Measurements from ENCODE around the gene MAP2K5.

MAP2K5 gene

DNA sequence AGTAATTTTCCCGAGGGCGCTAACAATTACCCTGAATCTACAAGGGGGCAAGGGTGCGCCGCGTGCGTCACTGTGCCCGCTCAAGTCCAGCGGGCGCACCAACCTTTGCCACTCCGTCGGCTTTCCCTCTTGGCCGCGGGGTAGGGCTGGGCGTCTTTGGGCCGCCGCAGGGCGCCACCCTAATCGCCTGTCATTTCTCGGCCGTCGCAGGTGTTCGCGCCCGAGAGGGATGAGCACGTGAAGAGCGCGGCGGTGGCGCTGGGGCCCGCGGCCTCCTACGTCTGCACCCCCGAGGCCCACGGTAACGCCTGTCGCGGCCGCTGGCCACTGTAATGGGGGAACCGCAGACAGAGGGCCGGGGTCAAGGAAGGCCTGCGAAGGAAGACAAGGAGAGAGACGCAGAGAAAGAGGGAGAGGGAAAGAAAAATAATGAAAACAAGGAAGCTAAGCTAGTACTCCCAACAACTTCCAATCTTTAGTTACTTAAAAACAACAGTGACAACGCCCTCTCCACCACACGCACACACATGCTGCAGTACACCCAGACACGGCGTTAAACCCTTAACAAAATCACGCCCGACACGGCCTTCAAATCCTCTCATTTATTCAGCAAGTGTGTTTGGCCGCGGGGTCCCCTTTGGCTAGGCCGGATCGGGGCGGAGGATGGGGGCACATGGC is 286.6 kb downstream of the MAP2K5 start:
- DNase-seq, result no peak

DNA sequence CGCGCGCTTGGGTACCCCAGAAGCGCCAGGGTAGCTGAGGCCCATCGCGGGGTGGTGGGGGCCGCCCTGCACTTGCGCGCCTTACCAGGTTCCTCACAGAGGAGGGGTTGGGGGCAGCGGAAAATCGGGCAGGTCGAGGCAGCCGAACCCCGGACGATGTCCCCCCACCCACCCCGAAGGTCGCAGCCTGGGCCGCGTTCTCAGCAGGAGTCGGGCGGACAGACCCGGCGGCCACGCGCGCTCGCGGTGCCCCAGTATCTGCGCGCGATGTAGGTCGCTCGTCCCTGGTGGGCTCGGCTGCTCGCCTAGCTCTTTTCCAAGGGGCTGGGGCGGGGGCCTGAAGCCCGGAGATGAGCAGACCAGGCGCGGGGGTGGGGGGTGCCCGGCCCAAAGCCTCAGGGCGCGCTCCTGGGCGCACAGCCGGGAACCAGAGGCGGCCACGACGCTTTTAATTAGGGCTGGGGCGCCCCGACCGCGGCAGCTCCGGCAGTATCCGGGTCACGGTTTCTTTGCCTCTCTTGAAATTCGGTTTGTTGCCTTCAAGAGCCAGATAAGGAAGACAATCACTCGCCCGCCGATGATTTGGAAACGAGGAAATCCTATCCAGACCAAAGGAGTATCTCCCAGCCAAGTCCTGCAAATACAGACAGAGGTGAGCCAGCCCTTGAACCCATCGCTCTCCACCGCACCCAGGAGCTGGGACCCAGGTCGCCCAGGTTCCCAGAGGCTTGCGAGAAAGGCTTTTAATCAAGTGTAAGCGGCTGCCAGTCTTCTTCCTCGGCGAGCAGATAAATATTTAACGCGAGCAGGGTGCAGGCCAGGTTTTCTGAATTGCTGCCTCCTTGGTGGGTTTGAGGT is 287.4 kb downstream of the MAP2K5 start:
- no peak for DNase-seq

- DNase-seq, result no peak
Observed at GRCh38 chr15:67831363-67831762, 288.9 kb downstream of the MAP2K5 start.

DNA sequence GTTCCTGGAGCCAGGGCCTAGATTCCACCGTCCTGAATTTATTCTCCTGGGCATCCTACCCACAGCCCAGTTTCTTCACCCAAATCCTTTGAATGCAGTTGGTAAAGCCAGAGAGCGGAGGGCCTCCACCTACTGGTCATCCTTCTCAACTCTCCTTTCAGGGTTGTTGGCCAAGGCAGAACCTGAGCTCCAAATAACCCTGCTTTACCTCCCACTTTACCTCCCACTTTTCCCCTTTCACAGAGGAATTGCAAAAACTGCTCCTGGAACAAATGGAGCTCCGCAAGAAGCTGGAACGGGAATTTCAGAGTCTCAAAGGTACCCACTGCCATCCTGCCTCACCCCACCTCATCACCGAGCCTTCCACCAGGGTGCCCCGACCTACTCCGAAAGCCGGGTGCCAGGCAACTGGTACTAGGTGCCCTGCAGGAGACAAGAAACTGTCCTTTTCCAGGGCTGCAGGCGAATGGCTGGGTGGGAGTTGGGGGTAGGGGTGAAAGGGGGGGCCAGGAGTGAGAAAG is 289.6 kb downstream of the MAP2K5 start:
- no peak for DNase-seq

- no peak for DNase-seq
Observed at GRCh38 chr15:67832897-67833709, 290.6 kb downstream of the MAP2K5 start.

DNA sequence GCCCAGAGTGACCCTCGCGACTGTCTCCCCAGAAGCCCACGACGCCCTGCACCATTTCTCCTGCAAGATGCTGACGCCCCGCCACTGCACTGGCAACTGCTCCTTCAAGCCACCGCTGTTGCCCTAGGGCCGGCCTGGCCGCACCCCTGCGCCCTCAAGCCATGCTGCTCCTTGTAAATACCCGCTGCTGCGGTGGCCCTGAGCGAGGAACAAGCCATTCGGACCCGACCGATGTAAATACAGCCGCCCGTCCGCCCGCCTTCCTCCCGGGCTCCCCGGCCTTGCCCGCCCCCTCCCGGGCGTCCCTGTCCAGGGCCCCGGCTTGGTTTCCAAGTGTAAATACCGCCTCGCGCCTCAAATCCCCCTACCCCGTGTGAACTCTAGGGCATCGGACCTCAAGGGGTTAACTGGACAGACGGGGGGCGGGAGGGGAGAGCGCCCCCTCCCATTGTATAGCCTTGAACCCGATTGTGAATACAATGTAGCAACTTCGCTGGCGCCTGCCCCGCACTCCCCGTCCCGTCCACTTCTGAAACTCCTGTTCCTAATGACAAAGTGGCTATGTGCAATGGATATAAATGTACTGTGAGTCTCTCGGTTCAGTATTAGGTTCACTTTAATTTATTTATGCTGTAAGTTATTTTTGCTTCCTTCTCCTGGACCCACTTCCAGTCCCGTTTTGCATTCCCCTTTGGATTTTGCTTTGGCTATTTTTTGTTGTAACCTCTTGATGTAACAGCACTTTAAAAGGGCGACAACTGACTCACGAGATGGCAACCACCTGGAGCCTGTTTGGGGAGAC is 291.4 kb downstream of the MAP2K5 start:
- DNase-seq, result no peak

DNA sequence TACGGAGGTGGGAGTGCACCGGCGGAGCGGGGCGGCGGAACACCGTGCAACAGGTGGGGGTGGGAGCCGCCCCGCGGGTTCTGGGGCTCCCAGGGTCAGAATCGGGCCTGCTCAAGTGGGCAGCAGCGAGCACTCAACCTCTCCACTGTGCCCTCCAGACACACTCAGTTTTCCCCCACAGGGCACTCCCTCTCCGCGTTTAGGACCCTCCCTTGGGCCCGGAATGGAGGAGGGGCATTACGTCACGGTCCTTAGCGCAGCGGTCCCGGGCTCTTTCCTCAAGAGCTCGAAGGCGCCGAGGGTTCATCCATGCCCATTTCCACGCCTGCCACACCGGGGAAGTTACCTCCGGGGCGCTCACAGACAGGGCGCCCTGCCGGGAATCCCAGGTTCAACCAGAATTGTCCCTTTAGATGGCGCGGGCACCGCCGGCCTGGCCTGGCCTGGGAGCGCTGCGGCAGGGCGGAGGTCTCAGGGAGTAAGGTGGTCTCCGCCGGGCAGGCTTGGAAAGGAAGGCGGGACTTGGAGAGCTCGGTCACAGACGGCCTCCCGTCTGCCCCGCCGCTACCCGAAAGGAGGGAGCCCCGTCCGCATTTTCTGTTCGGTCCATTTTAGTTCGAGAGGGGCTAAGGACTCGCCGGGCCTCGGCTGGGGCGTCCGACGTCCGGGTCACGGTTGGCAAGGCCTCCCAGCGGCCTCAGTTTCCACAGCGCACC is 292.2 kb downstream of the MAP2K5 start:
- no peak for DNase-seq

DNA sequence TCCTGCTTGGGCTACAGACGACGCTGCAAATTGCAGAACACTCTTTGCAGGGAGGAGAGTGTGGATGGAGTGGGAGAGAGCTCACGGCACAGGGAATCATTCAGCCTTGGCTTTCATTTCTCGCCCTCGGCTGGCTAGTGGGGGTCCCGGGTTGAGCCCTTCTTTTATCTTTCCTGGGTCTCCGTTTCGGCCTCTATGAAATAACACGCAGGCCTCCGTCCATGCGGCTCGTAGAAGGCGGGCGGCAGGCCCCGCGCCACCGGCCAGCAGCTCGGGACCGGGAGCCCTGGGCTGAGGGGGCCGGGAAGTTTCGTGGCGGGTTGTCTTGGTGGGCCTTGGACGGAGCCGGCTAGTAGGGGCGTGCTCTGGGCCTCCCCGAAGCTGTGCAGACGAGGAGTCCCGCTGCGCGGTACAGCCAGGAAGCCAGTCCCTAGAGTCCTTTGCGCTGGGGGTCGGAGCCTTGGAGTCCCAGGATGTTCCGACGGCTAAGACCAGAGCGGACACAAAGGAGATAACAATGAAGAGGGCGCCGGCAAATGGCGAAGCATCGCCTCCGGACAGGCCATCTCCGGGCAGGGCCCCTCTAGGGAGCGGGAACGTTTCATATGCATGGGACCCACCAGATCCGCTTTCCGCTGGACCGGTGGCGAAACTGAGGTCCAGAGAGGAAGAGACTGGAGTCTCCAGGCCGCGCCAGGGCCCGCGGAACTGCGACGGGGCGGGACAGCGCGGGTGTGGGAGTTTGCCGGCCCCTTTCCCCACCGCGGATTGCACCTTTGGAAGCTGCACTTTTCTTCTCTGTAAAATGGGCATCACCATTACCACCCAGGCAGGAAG is 293.0 kb downstream of the MAP2K5 start:
- DNase-seq, result no peak

GRCh38 chr15:67836134-67836455 is 293.6 kb downstream of the MAP2K5 start:
- no peak for DNase-seq

DNA sequence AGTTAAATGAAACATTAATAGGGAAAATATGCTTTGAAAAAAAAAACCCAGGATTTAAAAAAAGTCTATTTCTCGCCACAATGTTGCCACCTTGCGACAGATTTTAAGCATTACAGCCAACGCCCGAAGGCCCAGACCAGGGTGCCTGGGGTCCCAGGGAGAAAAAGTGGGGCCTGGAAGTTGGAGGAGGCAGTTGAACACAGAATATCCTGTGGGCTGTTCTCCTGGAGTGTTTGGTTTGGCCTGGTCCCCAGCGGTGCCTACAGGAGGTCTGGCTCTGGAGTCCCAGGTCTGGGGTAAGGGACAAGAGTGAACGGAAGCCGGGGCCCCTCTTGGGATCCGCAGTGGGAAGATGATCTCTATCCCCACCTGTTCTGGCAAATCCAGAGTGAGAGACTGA is 294.0 kb downstream of the MAP2K5 start:
- no peak for DNase-seq

- DNase-seq, result no peak
Observed at GRCh38 chr15:67836955-67837354, 294.5 kb downstream of the MAP2K5 start.

DNA sequence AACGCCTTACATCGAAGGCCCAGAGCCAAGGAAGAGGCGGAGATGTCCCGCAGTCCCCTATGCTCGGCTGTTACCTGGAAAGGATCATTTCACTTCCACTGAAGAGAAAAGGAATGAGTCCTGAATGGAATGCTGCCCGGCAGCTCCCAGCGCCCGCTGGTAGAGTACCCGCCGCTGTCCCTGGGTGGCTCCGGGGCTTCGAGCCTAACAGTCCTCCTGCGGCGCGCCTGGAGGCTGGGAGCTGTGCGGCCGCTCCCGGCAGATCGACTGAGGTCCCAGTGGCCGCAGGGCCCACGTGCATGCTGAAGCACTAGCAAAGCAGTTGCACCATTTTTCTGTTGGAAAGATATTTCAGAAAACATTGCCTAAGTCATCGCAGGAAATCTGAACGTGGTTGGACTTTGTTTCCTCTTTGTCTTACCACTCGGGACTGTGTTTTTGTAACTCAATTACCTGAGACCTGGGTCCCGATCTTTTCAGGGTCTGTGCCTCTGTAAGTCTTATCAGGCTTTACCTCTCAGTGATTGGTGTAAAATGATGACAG is 296.4 kb downstream of the MAP2K5 start:
- DNase-seq, result no peak

GRCh38 chr15:67839499-67839928 is 297.0 kb downstream of the MAP2K5 start:
- no peak for DNase-seq

DNA sequence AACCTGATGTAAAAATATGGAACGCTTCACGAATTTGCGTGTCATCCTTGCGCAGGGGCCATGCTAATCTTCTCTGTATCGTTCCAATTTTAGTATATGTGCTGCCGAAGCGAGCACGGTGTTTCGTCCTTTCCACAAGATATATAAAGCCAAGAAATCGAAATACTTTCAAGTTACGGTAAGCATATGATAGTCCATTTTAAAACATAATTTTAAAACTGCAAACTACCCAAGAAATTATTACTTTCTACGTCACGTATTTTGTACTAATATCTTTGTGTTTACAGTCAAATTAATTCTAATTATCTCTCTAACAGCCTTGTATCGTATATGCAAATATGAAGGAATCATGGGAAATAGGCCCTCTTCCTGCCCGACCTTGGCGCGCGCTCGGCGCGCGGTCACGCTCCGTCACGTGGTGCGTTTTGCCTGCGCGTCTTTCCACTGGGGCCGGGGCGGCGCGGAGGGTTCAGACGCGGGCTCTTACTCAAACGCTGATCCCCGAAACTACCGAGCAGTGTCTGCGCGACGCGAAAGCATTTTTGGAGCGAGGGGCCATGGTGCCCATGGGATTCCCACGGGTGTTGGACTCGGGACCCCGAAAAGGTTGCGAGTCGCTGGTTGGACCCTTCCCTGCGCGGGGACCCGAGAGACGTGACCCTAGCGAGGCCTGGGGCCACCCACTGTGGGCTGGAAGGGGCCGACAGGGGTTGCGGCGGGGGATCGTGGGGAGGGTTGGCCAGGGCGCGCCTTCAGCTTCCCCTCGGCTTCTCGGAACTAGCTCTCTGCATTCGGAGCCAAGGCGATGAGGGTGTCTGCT is 297.6 kb downstream of the MAP2K5 start, which contains the start of gene RNU6-1:
TSS of gene RNU6-1 (minus strand) at position 117 of the 820 bp plus-strand sequence.
- DNase-seq, result peak; percentile 44

DNA sequence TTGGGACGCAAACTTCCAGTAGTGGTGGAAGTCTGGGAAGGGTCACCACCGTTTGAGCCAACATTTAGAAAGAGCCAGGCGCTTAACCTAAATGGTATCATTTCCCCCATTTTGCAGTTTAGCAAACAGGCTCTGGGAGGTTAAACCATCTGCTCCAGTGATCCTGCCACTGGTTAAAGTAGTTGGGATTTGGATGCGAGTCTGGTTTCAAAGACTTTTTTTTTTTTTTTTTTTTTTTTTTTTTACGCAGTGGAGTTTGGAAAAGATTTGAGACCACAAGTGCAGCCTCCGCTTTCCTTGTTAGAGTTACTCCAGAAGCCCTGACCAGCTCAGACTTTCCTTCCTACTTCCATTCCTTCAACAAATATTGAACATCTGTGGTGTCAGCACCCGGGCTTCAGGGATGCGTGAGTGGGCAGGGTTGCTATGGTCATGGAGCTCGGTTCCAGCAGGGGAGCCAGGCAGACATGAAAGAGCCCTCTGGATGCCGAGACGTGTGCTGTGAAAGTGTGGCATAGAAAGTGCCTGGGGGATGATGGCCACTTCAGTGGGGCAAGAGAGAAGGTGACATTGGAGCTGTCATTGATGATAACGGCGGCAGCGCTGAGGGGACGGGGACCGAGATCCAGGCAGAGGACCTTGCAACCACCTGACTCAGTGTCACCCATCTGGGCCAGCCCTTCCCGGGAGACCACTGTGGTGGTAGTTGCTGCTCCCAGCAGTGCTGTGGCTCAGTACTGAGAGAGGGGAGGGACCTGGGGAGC is 298.4 kb downstream of the MAP2K5 start:
- no peak for DNase-seq

- no peak for DNase-seq
Observed at GRCh38 chr15:67841513-67841762, 298.9 kb downstream of the MAP2K5 start.

DNA sequence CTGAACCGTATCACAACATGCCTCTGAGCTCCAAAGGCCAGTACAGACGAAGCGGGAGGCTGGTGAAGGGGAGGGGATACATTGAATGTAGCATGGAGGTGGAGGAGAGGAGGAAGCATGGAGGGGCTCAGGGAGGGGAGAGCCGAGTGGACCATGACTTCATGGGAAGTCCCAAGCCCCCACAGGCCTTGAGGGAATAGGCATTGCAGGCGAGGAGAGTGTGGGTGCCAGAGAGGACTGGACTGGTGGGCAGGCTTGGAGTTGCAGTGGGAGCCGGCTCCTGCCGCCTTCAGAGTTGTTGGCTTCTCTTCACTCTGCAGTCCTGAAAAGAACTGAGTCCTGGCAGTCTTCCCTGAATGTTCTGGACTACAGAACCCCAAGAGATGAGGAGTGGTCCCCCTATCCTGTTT is 300.6 kb downstream of the MAP2K5 start:
- DNase-seq, result no peak

DNA sequence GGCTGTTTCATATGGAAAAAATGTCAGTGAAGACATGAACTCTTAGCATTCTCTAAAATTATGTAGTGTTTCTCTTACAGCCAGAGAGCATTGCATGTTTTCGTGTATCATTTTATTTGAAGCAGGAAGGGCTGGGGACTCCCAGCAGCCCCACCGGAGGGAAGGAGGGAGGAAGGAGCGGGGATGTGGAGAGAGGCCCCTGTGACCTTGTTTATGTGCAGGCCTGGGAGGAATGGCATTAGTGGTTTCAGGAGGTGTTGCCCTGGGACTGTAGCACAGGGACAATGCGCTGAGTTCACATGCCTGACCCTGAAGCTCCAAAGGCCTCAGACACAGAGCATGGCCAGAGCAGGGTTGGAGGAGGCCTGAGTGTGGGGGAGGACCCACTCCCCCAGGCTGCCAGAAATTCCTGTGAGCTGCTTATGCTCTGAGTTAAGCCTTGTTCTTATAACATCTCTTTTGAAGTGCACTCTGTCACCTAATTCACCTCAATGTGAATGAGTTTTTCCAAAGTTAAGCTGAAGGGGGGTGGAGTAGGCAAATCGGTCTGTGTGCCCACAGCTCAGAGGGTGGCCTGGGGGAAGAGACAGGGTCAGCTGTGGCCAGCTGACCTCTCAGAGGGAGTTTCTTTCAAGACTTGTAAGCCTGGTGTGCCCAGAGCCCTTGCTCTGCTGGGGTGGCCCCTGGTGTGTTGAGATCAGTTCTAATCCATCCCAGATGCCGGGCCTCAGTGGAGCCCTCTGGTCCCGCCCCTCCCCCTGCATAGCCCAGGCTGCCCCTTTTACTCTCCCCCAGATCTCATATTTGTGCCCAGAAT is 301.3 kb downstream of the MAP2K5 start:
- no peak for DNase-seq

Measured in NCI-H2107 (cell line).